ENCODE results near the gene C3orf20. TPM values are rescaled to one million over a fixed set of nuclear protein-coding genes. Genes with fewer than 3 reads are reported as not detected.

C3orf20 gene
- total RNA-seq, 1 experiment from 2014 or later: not detected

GRCh38 chr3:14633417-14633816 lies 41.5 kb upstream of the C3orf20 start:
- no peak overlapping the region for H3K4me3 Mint-ChIP-seq
- ATAC-seq (no peak), DNase-seq (ENCODE audit: low spot score) (no peak)
- no peak overlapping the region for H3K27ac Mint-ChIP-seq
- CTCF ChIA-PET: interaction anchor here (0.6 to 2.2 kb wide), 6 partner anchors 9 to 148 kb away, joined by 3 to 6 read pairs (median 3); no protein-coding TSS in a partner anchor
- H3K27me3 Mint-ChIP-seq (ENCODE audit: low read depth): peaks cover 16% of the 10 kb centered on the region
- peaks cover 2% of the 10 kb centered on the region for H3K9me3 Mint-ChIP-seq
- TF ChIP-seq NFE2L1 (CRISPR knock-in tag; IDR thresholded peaks at IDR 0.05) (no peak), GTF2I (CRISPR knock-in tag; conservative IDR thresholded peaks at IDR 0.05) (no peak), ZNF317 (CRISPR knock-in tag; IDR thresholded peaks at IDR 0.05; ENCODE audit: borderline replicate concordance, low read depth) (no peak), PRRX2 (CRISPR knock-in tag; IDR thresholded peaks at IDR 0.05) (no peak), HMGXB4 (CRISPR knock-in tag; IDR thresholded peaks at IDR 0.05) (no peak), JUN (CRISPR knock-in tag; IDR thresholded peaks at IDR 0.05) (no peak), ZNF396 (CRISPR knock-in tag; IDR thresholded peaks at IDR 0.05; ENCODE audit: borderline replicate concordance) (no peak), ZNF425 (CRISPR knock-in tag; conservative IDR thresholded peaks at IDR 0.05) (no peak), ZNF121 (CRISPR knock-in tag; IDR thresholded peaks at IDR 0.05) (no peak), CDX4 (CRISPR knock-in tag; IDR thresholded peaks at IDR 0.05; ENCODE audit: borderline replicate concordance) (no peak)
- TF ChIP-seq, protein P1, sequence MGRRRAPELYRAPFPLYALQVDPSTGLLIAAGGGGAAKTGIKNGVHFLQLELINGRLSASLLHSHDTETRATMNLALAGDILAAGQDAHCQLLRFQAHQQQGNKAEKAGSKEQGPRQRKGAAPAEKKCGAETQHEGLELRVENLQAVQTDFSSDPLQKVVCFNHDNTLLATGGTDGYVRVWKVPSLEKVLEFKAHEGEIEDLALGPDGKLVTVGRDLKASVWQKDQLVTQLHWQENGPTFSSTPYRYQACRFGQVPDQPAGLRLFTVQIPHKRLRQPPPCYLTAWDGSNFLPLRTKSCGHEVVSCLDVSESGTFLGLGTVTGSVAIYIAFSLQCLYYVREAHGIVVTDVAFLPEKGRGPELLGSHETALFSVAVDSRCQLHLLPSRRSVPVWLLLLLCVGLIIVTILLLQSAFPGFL (CRISPR knock-in tag; IDR thresholded peaks at IDR 0.05; ENCODE audit: borderline replicate concordance): no peak
- TF ChIP-seq, protein P2, sequence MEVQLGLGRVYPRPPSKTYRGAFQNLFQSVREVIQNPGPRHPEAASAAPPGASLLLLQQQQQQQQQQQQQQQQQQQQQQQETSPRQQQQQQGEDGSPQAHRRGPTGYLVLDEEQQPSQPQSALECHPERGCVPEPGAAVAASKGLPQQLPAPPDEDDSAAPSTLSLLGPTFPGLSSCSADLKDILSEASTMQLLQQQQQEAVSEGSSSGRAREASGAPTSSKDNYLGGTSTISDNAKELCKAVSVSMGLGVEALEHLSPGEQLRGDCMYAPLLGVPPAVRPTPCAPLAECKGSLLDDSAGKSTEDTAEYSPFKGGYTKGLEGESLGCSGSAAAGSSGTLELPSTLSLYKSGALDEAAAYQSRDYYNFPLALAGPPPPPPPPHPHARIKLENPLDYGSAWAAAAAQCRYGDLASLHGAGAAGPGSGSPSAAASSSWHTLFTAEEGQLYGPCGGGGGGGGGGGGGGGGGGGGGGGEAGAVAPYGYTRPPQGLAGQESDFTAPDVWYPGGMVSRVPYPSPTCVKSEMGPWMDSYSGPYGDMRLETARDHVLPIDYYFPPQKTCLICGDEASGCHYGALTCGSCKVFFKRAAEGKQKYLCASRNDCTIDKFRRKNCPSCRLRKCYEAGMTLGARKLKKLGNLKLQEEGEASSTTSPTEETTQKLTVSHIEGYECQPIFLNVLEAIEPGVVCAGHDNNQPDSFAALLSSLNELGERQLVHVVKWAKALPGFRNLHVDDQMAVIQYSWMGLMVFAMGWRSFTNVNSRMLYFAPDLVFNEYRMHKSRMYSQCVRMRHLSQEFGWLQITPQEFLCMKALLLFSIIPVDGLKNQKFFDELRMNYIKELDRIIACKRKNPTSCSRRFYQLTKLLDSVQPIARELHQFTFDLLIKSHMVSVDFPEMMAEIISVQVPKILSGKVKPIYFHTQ (CRISPR knock-in tag; IDR thresholded peaks at IDR 0.05): no peak
- H3K36me3 Mint-ChIP-seq: no peaks in the 10 kb centered on the region
- POLR2A ChIA-PET: no interaction called here
- peaks cover 7% of the 10 kb centered on the region for H3K4me1 Mint-ChIP-seq

DNA sequence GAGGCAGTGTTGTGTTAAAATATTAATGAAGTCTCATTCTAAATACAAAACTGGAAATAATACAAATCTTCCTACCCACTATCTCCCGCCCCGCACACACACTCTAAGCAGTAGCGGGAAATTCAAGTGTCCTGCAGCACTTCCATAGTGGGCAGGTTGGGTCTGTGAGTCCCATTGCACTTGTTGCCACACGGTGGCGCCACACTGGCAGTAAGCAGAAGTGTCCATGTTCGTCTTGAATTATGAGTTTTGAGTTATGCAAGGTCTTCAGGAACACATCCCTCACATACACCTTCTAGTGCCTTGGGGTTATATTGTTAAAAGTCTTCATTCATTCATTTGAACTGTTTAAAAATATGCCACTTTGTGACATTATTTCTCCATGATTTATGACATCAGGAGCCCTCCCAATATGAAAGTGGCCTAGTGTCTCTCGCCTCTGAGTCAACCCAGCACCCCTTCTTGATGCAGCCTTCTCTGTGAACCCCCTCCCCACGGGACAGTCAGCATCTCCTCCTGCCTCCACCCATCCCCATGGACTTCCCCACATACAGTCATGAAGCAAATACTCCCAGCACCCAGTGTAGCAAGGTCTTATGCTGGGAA lies 41.0 kb upstream of the C3orf20 start:
- DNase-seq (ENCODE audit: low spot score): peak; percentile 64
- H3K4me1 Mint-ChIP-seq: peaks cover 7% of the 10 kb centered on the region
- no peak overlapping the region for H3K4me3 Mint-ChIP-seq
- peaks cover 20% of the 10 kb centered on the region for H3K27me3 Mint-ChIP-seq (ENCODE audit: low read depth)
- POLR2A ChIA-PET: no interaction called here
- H3K27ac Mint-ChIP-seq: no peak overlapping the region
- no peak for TF ChIP-seq ZNF425 (CRISPR knock-in tag; conservative IDR thresholded peaks at IDR 0.05)
- TF ChIP-seq, protein P3, sequence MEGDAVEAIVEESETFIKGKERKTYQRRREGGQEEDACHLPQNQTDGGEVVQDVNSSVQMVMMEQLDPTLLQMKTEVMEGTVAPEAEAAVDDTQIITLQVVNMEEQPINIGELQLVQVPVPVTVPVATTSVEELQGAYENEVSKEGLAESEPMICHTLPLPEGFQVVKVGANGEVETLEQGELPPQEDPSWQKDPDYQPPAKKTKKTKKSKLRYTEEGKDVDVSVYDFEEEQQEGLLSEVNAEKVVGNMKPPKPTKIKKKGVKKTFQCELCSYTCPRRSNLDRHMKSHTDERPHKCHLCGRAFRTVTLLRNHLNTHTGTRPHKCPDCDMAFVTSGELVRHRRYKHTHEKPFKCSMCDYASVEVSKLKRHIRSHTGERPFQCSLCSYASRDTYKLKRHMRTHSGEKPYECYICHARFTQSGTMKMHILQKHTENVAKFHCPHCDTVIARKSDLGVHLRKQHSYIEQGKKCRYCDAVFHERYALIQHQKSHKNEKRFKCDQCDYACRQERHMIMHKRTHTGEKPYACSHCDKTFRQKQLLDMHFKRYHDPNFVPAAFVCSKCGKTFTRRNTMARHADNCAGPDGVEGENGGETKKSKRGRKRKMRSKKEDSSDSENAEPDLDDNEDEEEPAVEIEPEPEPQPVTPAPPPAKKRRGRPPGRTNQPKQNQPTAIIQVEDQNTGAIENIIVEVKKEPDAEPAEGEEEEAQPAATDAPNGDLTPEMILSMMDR (IDR thresholded peaks at IDR 0.05): peak; percentile 83
- no peaks in the 10 kb centered on the region for H3K36me3 Mint-ChIP-seq
- no peaks in the 10 kb centered on the region for H3K9me3 Mint-ChIP-seq
- peak; percentile 81 for ATAC-seq
- CTCF ChIA-PET: interaction anchor here (0.7 to 2.1 kb wide), 2 partner anchors 9 to 11 kb away, joined by 3 to 6 read pairs; no protein-coding TSS in a partner anchor

Data from WTC11 (cell line).